HCT116 (cell line): ENCODE data around the gene CRYBG2. TPM values are rescaled to one million over a fixed set of nuclear protein-coding genes. Genes with fewer than 3 reads are reported as not detected.

ENCODE experiments used
- ATAC-seq: fragments of 200-7000 bp; cut with Tn5 transposase; 2 replicates; pipeline ENCODE4 v1.9.1; 2020; ENCODE audit warnings: mild to moderate bottlenecking, moderate library complexity
- BruUV-seq: library from RNA; stranded (reverse); fragments of 400-500 nt; replicated peaks from 2 replicates; lab custom pipeline; 2021; lab: Mats Ljungman, UMichigan
- CTCF ChIA-PET: fragments of 300-600 bp; sonication (Branson Sonifier 250); formaldehyde crosslinking; loops from one replicate; lab custom pipeline; 2021; ENCODE audit warnings: antibody characterized with exemption; lab: Charles Lee
- POLR2A ChIA-PET: fragments of 300-600, 350-600 bp; sonication (Branson Sonifier 250); formaldehyde crosslinking; loops from one replicate; lab custom pipeline; 2021; ENCODE audit warnings: antibody characterized with exemption; lab: Charles Lee
- RAD21 ChIA-PET, 2 experiments: fragments of 300-600 bp; sonication (Branson Sonifier 250); formaldehyde crosslinking; loops; one replicate each; lab custom pipeline; 2023; ENCODE audit warnings: low total read pairs in 2 of 2; ENCODE audit not compliant: uncharacterized antibody in 2 of 2, unreplicated experiment in 2 of 2, low non-redundant PET in 1 of 2; lab: Charles Lee
- DNase-seq: peaks from one replicate; pipeline ENCODE4 v3.0.0-alpha.2; 2010; ENCODE audit warnings: low read depth, low spot score
- H2AFZ ChIP-seq: fragments of 200-600 bp; shearing (Covaris generic), sonication (generic); 2 replicates; pipeline ENCODE4 v1.6.1; 2017; ENCODE audit warnings: low read depth, mixed run types, mixed read lengths, antibody characterized with exemption, low read length; ENCODE audit not compliant: poor library complexity, severe bottlenecking
- H3K27ac ChIP-seq: 2 replicates; pipeline ENCODE4 v1.5.1; 2012; ENCODE audit warnings: low read depth, low read length
- H3K27me3 ChIP-seq: fragments of 200-600 bp; sonication (generic); 2 replicates; pipeline ENCODE4 v1.6.1; 2016; ENCODE audit warnings: mixed run types, low read length, mixed read lengths; ENCODE audit not compliant: insufficient read depth
- H3K36me3 ChIP-seq, 2 experiments: fragments of 200-500 bp in 1 of 2; fragments of 200-600 bp in 1 of 2; sonication (Bioruptor generic) in 1 of 2; sonication (generic) in 1 of 2; 2 replicates each; pipeline versions ENCODE4 v1.5.1 to v1.6.1; 2014 to 2016; ENCODE audit warnings: low read length in 2 of 2, inconsistent platforms in 1 of 2, mixed read lengths in 1 of 2, mixed run types in 1 of 2; ENCODE audit not compliant: insufficient read depth in 2 of 2, control insufficient read depth in 1 of 2
- H3K4me1 ChIP-seq, 2 experiments: fragments of 200-600 bp in 1 of 2; sonication (generic) in 1 of 2; 2 replicates each; pipeline versions ENCODE4 v1.5.1 to v1.6.1; 2012 to 2017; ENCODE audit warnings: low read length in 2 of 2, inconsistent platforms in 1 of 2, mild to moderate bottlenecking in 1 of 2, mixed read lengths in 1 of 2, mixed run types in 1 of 2, moderate library complexity in 1 of 2; ENCODE audit not compliant: insufficient read depth in 2 of 2, control insufficient read depth in 1 of 2
- H3K4me2 ChIP-seq: fragments of 200-600 bp; sonication (generic); 2 replicates; pipeline ENCODE4 v1.6.1; 2017; ENCODE audit warnings: mixed run types, low read length, mixed read lengths
- H3K4me3 ChIP-seq, 2 experiments: fragments of 200-600 bp in 1 of 2; sonication (generic) in 1 of 2; replicated peaks in 1 of 2; 2 replicates each; pipeline ENCODE4 v1.5.1; 2011 to 2016; ENCODE audit warnings: low read length in 2 of 2, control low read depth in 1 of 2, low read depth in 1 of 2, mild to moderate bottlenecking in 1 of 2, mixed read lengths in 1 of 2, mixed run types in 1 of 2
- H3K79me2 ChIP-seq: fragments of 200-600 bp; sonication (generic); 2 replicates; pipeline ENCODE4 v1.6.1; 2017; ENCODE audit warnings: mild to moderate bottlenecking, mixed run types, low read length, moderate library complexity, mixed read lengths; ENCODE audit not compliant: insufficient read depth
- H3K9ac ChIP-seq: fragments of 200-600 bp; sonication (generic); 2 replicates; pipeline ENCODE4 v1.6.1; 2016; ENCODE audit warnings: low read length, mixed read lengths
- H3K9me2 ChIP-seq: fragments of 200-600 bp; sonication (generic), shearing (Covaris generic); 2 replicates; pipeline ENCODE4 v1.6.1; 2017; ENCODE audit warnings: mixed run types, mild to moderate bottlenecking, moderate library complexity; ENCODE audit not compliant: insufficient read depth
- H3K9me3 ChIP-seq, 2 experiments: fragments of 200-500 bp in 1 of 2; fragments of 200-600 bp in 1 of 2; sonication (Bioruptor generic) in 1 of 2; sonication (generic) in 1 of 2; 2 replicates each; pipeline ENCODE4 v1.6.1; 2014 to 2017; ENCODE audit warnings: low read length in 2 of 2, mixed read lengths in 2 of 2, inconsistent platforms in 1 of 2, low read depth in 1 of 2, mild to moderate bottlenecking in 1 of 2, mixed run types in 1 of 2, moderate library complexity in 1 of 2; ENCODE audit not compliant: control insufficient read depth in 1 of 2, insufficient read depth in 1 of 2
- H4K20me1 ChIP-seq: fragments of 200-600 bp; sonication (generic), shearing (Covaris generic); 2 replicates; pipeline ENCODE4 v1.6.1; 2017; ENCODE audit warnings: mixed run types, mild to moderate bottlenecking, moderate library complexity; ENCODE audit not compliant: insufficient read depth
- CTCF ChIP-seq, 3 experiments: fragments of 200-600 bp in 1 of 3; sonication (generic) in 1 of 3; IDR thresholded peaks in 2 of 3; conservative IDR thresholded peaks in 1 of 3; 2 replicates each; pipeline ENCODE4 v1.5.1; 2012 to 2017; ENCODE audit warnings: low read depth in 2 of 3, low read length in 2 of 3, antibody characterized with exemption in 1 of 3, borderline replicate concordance in 1 of 3, control low read depth in 1 of 3, mild to moderate bottlenecking in 1 of 3, mixed read lengths in 1 of 3, mixed run types in 1 of 3, moderate library complexity in 1 of 3; ENCODE audit not compliant: insufficient read depth in 1 of 3
- EGR1 ChIP-seq: IDR thresholded peaks from 2 replicates; pipeline ENCODE4 v1.6.1; 2012; ENCODE audit warnings: low read depth
- FOSL1 ChIP-seq: IDR thresholded peaks from 2 replicates; pipeline ENCODE4 v1.6.1; 2012; ENCODE audit warnings: low read depth
- POLR2AphosphoS5 ChIP-seq: IDR thresholded peaks from 2 replicates; pipeline ENCODE4 v1.6.1; 2011; ENCODE audit warnings: mild to moderate bottlenecking, low read depth, low read length, moderate library complexity
- RAD21 ChIP-seq: IDR thresholded peaks from 2 replicates; pipeline ENCODE4 v1.6.1; 2012; ENCODE audit warnings: low read depth, mild to moderate bottlenecking
- REST ChIP-seq: IDR thresholded peaks from 2 replicates; pipeline ENCODE4 v1.6.1; 2012; ENCODE audit warnings: low read depth
- SP1 ChIP-seq: IDR thresholded peaks from 2 replicates; pipeline ENCODE4 v1.6.1; 2012; ENCODE audit warnings: low read depth
- SRF ChIP-seq: IDR thresholded peaks from 2 replicates; pipeline ENCODE4 v1.6.1; 2012; ENCODE audit warnings: low read depth
- ZFX ChIP-seq: fragments of 450-650 bp; IDR thresholded peaks from 2 replicates; pipeline ENCODE4 v1.6.1; 2017
- ZNF274 ChIP-seq: fragments of 200-500 bp; sonication (Bioruptor generic); IDR thresholded peaks from 2 replicates; pipeline ENCODE4 v1.6.1; 2014; ENCODE audit warnings: mild to moderate bottlenecking, low read depth, low read length, inconsistent platforms
- intact Hi-C: fragments of 100-400 bp; cut with micrococcal nuclease; formaldehyde crosslinking; loops from 2 replicates; pipeline ENCODE4 v1.10.0; 2022
- total RNA-seq: library from RNA; stranded (reverse); gene quantifications from one replicate; pipeline ENCODE4 v1.2.1, GENCODE V29; 2021; ENCODE audit not compliant: unreplicated experiment

The CRYBG2 gene
- total RNA-seq, 1 experiment from 2014 or later = 10.5 TPM

- TF ChIP-seq SRF (no peak), CTCF (IDR thresholded peaks at IDR 0.05 in 2 of 3, conservative IDR thresholded peaks at IDR 0.05 in 1 of 3; ENCODE audit: borderline replicate concordance in 1 of 3, insufficient read depth in 1 of 3, low read depth in 2 of 3, low read length in 2 of 3) (no peak), RAD21 (no peak), EGR1 (no peak), FOSL1 (no peak)
Observed at GRCh38 chr1:26290882-26291261, 63.1 kb downstream of the CRYBG2 start (continued).

- no peaks in the 10 kb centered on the region for H3K9me2 ChIP-seq
- ChIA-PET POLR2A (no interaction called here), RAD21 (no interaction called here), CTCF (no interaction called here)
- H2AFZ ChIP-seq = no peak overlapping the region
- BruUV-seq = no TSS peak
- H3K4me1 ChIP-seq = peaks cover 5 to 16% of the 10 kb centered on the region in 2 experiments
- H3K79me2 ChIP-seq = no peaks in the 10 kb centered on the region
- H3K4me3 ChIP-seq = no peak overlapping the region
- no peaks in the 10 kb centered on the region for H3K27me3 ChIP-seq
- no peaks in the 10 kb centered on the region for H4K20me1 ChIP-seq
- no peak overlapping the region for H3K9ac ChIP-seq
- no peaks in the 10 kb centered on the region for H3K9me3 ChIP-seq
- no peak overlapping the region for H3K4me2 ChIP-seq
- ATAC-seq (no peak), DNase-seq (no peak)
- H3K27ac ChIP-seq = no peak overlapping the region
- TF ChIP-seq RAD21 (no peak), REST (no peak), ZNF274 (no peak), POLR2AphosphoS5 (no peak), ZFX (no peak), SP1 (no peak)
- no peaks in the 10 kb centered on the region for H3K36me3 ChIP-seq
- intact Hi-C loops = no loop called here
Observed at GRCh38 chr1:26290122-26290881, 63.6 kb downstream of the CRYBG2 start.
